Activated T-helper 2 cell treated with anti-CD3 and anti-CD28 coated beads, Interferon-gamma antibody, Interleukin-2, Interleukin-4, amounts not matched to agents 10 μg/mL and 5 μg/mL and 100 μg/mL, durations not matched to agents 14 hours and 24 hours and 36 hours (primary cell): ENCODE measurements around the gene ATP6V0D1. TPM values are rescaled to one million over a fixed set of nuclear protein-coding genes. Genes with fewer than 3 reads are reported as not detected.
"Not testable (repeated sequence)": the region's sequence is repeated elsewhere in the genome, so short reads cannot be mapped to it uniquely, and the experiment has no call there.

Source experiments
- DNase-seq: peaks from one replicate; pipeline ENCODE4 v3.0.0; 2021; ENCODE audit warnings: low spot score
- H3K27ac Mint-ChIP-seq: one replicate; pipeline ENCODE4 v1.8.0; 2021; ENCODE audit warnings: mixed read lengths
- H3K27me3 Mint-ChIP-seq: one replicate; pipeline ENCODE4 v1.8.0; 2021; ENCODE audit warnings: low read depth, mixed read lengths
- H3K36me3 Mint-ChIP-seq: one replicate; pipeline ENCODE4 v1.8.0; 2021; ENCODE audit warnings: low read depth, mixed read lengths
- H3K4me1 Mint-ChIP-seq: one replicate; pipeline ENCODE4 v1.8.0; 2021; ENCODE audit warnings: low read depth, mixed read lengths
- H3K4me3 Mint-ChIP-seq: one replicate; pipeline ENCODE4 v1.8.0; 2021; ENCODE audit warnings: low read depth, mild to moderate bottlenecking, moderate library complexity, mixed read lengths
- H3K9me3 Mint-ChIP-seq: one replicate; pipeline ENCODE4 v1.8.0; 2021; ENCODE audit warnings: mixed read lengths
- intact Hi-C: fragments of 100-400 bp; cut with micrococcal nuclease; formaldehyde crosslinking; loops from one replicate; pipeline ENCODE4 v1.15.1; 2023
- total RNA-seq: library from RNA; stranded (reverse); gene quantifications from 2 replicates; pipeline ENCODE4 v1.2.3, GENCODE V29; 2022

ATP6V0D1 gene
- total RNA-seq, 1 donor from 2014 or later: 31.5 TPM

GRCh38 chr16:67487561-67487960 lies 6.6 kb upstream of the ATP6V0D1 start:
- H3K27ac Mint-ChIP-seq, intact Hi-C loops: not testable (repeated sequence)

GRCh38 chr16:67486805-67487204 lies 5.8 kb upstream of the ATP6V0D1 start:
- peaks cover 13% of the 10 kb centered on the region for H3K4me1 Mint-ChIP-seq
- no peak overlapping the region for H3K4me3 Mint-ChIP-seq
- H3K27ac Mint-ChIP-seq: no peak overlapping the region
- DNase-seq: no peak
- intact Hi-C loops: no loop called here
- H3K9me3 Mint-ChIP-seq: no peaks in the 10 kb centered on the region
- H3K36me3 Mint-ChIP-seq: peaks cover 8% of the 10 kb centered on the region
- H3K27me3 Mint-ChIP-seq: no peaks in the 10 kb centered on the region

More at GRCh38 chr16:67487561-67487960, 6.6 kb upstream of the ATP6V0D1 start:
- H3K4me3 Mint-ChIP-seq, DNase-seq, H3K27me3 Mint-ChIP-seq, H3K9me3 Mint-ChIP-seq, H3K4me1 Mint-ChIP-seq, H3K36me3 Mint-ChIP-seq: not testable (repeated sequence)

GRCh38 chr16:67483731-67484525 lies 3.0 kb upstream of the ATP6V0D1 start:
- intact Hi-C loops: loop anchor here (5.0 kb wide), 2 partner anchors 38 to 237 kb away; partner anchors contain the start of genes FHOD1 and SLC9A5
- peaks cover 3% of the 10 kb centered on the region for H3K36me3 Mint-ChIP-seq

GRCh38 chr16:67483150-67483549 lies 2.2 kb upstream of the ATP6V0D1 start, which contains the start of gene AGRP:
Gene AGRP, minus strand, starts transcription at chr16:67483547. Its CDS starts 149 bp downstream, at chr16:67483398.
- Mint-ChIP-seq H3K9me3 (no peaks in the 10 kb centered on the region), H3K36me3 (peaks cover 3% of the 10 kb centered on the region), H3K27ac (peak within 1 kb of the TSS; percentile 98), H3K27me3 (no peaks in the 10 kb centered on the region), H3K4me3 (peak within 1 kb of the TSS; percentile 99), H3K4me1 (peaks cover 20% of the 10 kb centered on the region)
- DNase-seq: no peak
- intact Hi-C loops: loop anchor here (5.0 kb wide), 2 partner anchors 39 to 236 kb away; partner anchors contain the start of genes FHOD1 and SLC9A5

More at GRCh38 chr16:67483731-67484525, 3.0 kb upstream of the ATP6V0D1 start:
- Mint-ChIP-seq H3K4me3 (peak overlapping the region; percentile 31), H3K9me3 (no peaks in the 10 kb centered on the region), H3K27me3 (no peaks in the 10 kb centered on the region), H3K4me1 (peaks cover 18% of the 10 kb centered on the region), H3K27ac (no peak overlapping the region)
- DNase-seq: no peak

GRCh38 chr16:67482233-67482924 lies 1.4 kb upstream of the ATP6V0D1 start:
- Mint-ChIP-seq H3K27me3 (no peaks in the 10 kb centered on the region), H3K9me3 (no peaks in the 10 kb centered on the region), H3K4me1 (peaks cover 23% of the 10 kb centered on the region), H3K36me3 (peaks cover 3% of the 10 kb centered on the region), H3K4me3 (peak overlapping the region; percentile 99), H3K27ac (peak overlapping the region; percentile 98)
- no peak for DNase-seq
- intact Hi-C loops: loop anchor here (5.0 kb wide), 2 partner anchors 40 to 235 kb away; partner anchors contain the start of genes FHOD1 and SLC9A5

- Mint-ChIP-seq H3K9me3 (no peaks in the 10 kb centered on the region), H3K4me1 (peaks cover 23% of the 10 kb centered on the region), H3K27me3 (no peaks in the 10 kb centered on the region), H3K36me3 (peaks cover 3% of the 10 kb centered on the region), H3K4me3 (peak overlapping the region; percentile 99), H3K27ac (peak overlapping the region; percentile 98)
- intact Hi-C loops: loop anchor here (1.0 to 5.0 kb wide), 4 partner anchors 23 to 325 kb away; partner anchors contain the start of genes FHOD1, RANBP10, SLC9A5 and TSNAXIP1
- no peak for DNase-seq
These were observed 740 bp upstream of the ATP6V0D1 start for GRCh38 chr16:67481561-67482232.

- Mint-ChIP-seq H3K36me3 (no peaks in the 10 kb centered on the region), H3K27me3 (no peaks in the 10 kb centered on the region), H3K4me3 (peak overlapping the region; percentile 33), H3K9me3 (no peaks in the 10 kb centered on the region), H3K4me1 (peaks cover 23% of the 10 kb centered on the region), H3K27ac (no peak overlapping the region)
- no peak for DNase-seq
- intact Hi-C loops: no loop called here
These were observed 2.9 kb downstream of the ATP6V0D1 start for GRCh38 chr16:67477960-67478554.

- H3K27me3 Mint-ChIP-seq: no peaks in the 10 kb centered on the region
- no peak overlapping the region for H3K4me3 Mint-ChIP-seq
- no peaks in the 10 kb centered on the region for H3K36me3 Mint-ChIP-seq
- H3K4me1 Mint-ChIP-seq: peaks cover 11% of the 10 kb centered on the region
- DNase-seq: no peak
- intact Hi-C loops: no loop called here
- H3K27ac Mint-ChIP-seq: no peak overlapping the region
- H3K9me3 Mint-ChIP-seq: no peaks in the 10 kb centered on the region
These were observed 6.2 kb downstream of the ATP6V0D1 start for GRCh38 chr16:67474551-67475455.

GRCh38 chr16:67471758-67472384 lies 9.1 kb downstream of the ATP6V0D1 start:
- Mint-ChIP-seq H3K27ac (no peak overlapping the region), H3K4me1 (no peaks in the 10 kb centered on the region), H3K27me3 (no peaks in the 10 kb centered on the region), H3K9me3 (no peaks in the 10 kb centered on the region), H3K4me3 (no peak overlapping the region), H3K36me3 (no peaks in the 10 kb centered on the region)
- intact Hi-C loops: no loop called here
- no peak for DNase-seq

- intact Hi-C loops: no loop called here
- Mint-ChIP-seq H3K4me3 (no peak overlapping the region), H3K27ac (no peak overlapping the region), H3K4me1 (peaks cover 4% of the 10 kb centered on the region), H3K9me3 (no peaks in the 10 kb centered on the region), H3K27me3 (no peaks in the 10 kb centered on the region), H3K36me3 (no peaks in the 10 kb centered on the region)
- DNase-seq: no peak
These were observed 10.6 kb downstream of the ATP6V0D1 start for GRCh38 chr16:67470359-67470758.

- no peak overlapping the region for H3K27ac Mint-ChIP-seq
- H3K27me3 Mint-ChIP-seq: no peaks in the 10 kb centered on the region
- DNase-seq: no peak
- H3K36me3 Mint-ChIP-seq: no peaks in the 10 kb centered on the region
- H3K4me1 Mint-ChIP-seq: peaks cover 4% of the 10 kb centered on the region
- no peak overlapping the region for H3K4me3 Mint-ChIP-seq
- intact Hi-C loops: no loop called here
- H3K9me3 Mint-ChIP-seq: no peaks in the 10 kb centered on the region
These were observed 12.2 kb downstream of the ATP6V0D1 start for GRCh38 chr16:67468731-67469130.
